SK-N-SH (cell line): ENCODE data around the gene COL5A1.

Source experiments
- CHD2 ChIP-seq: fragments of 150-350 bp; IDR thresholded peaks from 2 replicates; pipeline ENCODE4 v1.6.1; 2018; ENCODE audit warnings: low read length; ENCODE audit not compliant: partially characterized antibody
- CTCF ChIP-seq: fragments of 200-600 bp; sonication (generic); IDR thresholded peaks from 2 replicates; pipeline ENCODE4 v1.6.1; 2017; ENCODE audit warnings: antibody characterized with exemption, mild to moderate bottlenecking, moderate library complexity
- EZH2phosphoT487 ChIP-seq: fragments of 200-600 bp; sonication (generic); IDR thresholded peaks from 2 replicates; pipeline ENCODE4 v1.6.1; 2017; ENCODE audit warnings: low read depth, mixed run types, mild to moderate bottlenecking, antibody characterized with exemption, moderate library complexity, borderline replicate concordance
- GABPA ChIP-seq: IDR thresholded peaks from 2 replicates; pipeline ENCODE4 v1.4.0; 2012; ENCODE audit warnings: low read depth, mild to moderate bottlenecking
- JUND ChIP-seq: IDR thresholded peaks from 2 replicates; pipeline ENCODE4 v1.4.0; 2012
- NRF1 ChIP-seq: IDR thresholded peaks from 2 replicates; pipeline ENCODE4 v1.6.1; 2012; ENCODE audit warnings: low read depth, mild to moderate bottlenecking, low read length
- POLR2AphosphoS5 ChIP-seq: IDR thresholded peaks from 2 replicates; pipeline ENCODE4 v1.6.1; 2012; ENCODE audit warnings: low read depth, low read length
- RCOR1 ChIP-seq: fragments of 150-350 bp; IDR thresholded peaks from 2 replicates; pipeline ENCODE4 v1.6.1; 2017; ENCODE audit warnings: antibody characterized with exemption, low read length
- RXRA ChIP-seq: IDR thresholded peaks from 2 replicates; pipeline ENCODE4 v1.4.0; 2012; ENCODE audit warnings: low read depth, mild to moderate bottlenecking, borderline replicate concordance
- TAF1 ChIP-seq: IDR thresholded peaks from 2 replicates; pipeline ENCODE4 v1.6.1; 2012; ENCODE audit warnings: low read depth, mild to moderate bottlenecking, low read length, moderate library complexity, borderline replicate concordance
- YY1 ChIP-seq: IDR thresholded peaks from 2 replicates; pipeline ENCODE4 v1.4.0; 2012; ENCODE audit warnings: low read depth, mild to moderate bottlenecking

DNA sequence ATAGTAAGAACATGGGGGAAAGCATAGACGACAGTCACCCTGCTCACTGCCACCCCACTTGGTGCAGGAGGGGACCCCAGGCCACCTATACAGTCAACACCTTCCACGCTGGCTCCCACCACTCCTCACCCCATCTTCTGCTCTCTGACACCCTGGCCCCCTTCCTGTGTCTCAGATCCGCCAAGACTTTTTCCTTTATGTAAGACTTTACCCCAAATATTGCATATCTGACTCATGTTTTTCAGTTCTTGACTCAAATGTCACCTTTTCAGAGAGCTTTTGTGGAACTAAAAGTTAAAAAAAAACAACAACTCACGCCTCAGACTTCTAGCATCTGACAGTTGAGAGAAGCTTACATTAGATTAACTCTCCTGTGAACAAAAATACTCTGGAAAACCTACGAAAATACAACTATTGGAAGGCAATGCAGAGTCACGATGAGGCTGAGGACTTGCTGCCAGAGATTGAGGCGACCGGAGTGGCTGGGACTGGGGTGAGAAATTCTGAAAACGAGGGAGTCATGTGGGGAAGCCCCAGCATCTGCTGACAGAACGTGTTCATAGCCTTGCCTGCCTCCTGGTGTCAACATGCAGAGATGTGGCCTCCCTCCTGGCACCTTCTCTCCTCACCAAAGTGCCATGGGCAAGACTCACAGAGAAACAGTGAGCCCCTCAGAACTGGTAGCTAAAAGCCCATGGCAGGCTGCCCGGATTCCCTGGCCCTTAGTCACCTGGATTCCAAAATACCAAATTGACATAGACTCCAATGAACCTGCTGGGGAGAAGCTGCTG is 216.6 kb downstream of the COL5A1 start:
- TF ChIP-seq EZH2phosphoT487 (no peak), NRF1 (no peak), YY1 (no peak), GABPA (no peak), CTCF (no peak), RCOR1 (no peak), RXRA (no peak), JUND (no peak), CHD2 (no peak), TAF1 (no peak), POLR2AphosphoS5 (no peak)
